ENCODE measurements around the gene ZNF254. TPM values are rescaled to one million over a fixed set of nuclear protein-coding genes. Genes with fewer than 3 reads are reported as not detected.

ZNF254 gene
- total and polyA plus RNA-seq, 3 experiments from 2014 or later = 6.8 to 9.7 (median 7.3) TPM

- H3K9me3 Mint-ChIP-seq = no peaks in the 10 kb centered on the region
- POLR2A ChIA-PET = no interaction called here
- Histone ChIP-seq H3K27me3 (ENCODE audit: insufficient read depth, low read length, poor library complexity, severe bottlenecking) (no peaks in the 10 kb centered on the region), H3K27ac (ENCODE audit: low read depth, low read length) (no peak overlapping the region), H3K4me1 (ENCODE audit: insufficient read depth, low read length) (no peaks in the 10 kb centered on the region), H3K36me3 (ENCODE audit: insufficient read depth, low read length) (peaks cover 48% of the 10 kb centered on the region), H3K4me3 (ENCODE audit: low read length) (no peak overlapping the region), H3K9me3 (ENCODE audit: low read length) (no peaks in the 10 kb centered on the region)
- H3K4me3 Mint-ChIP-seq = no peak overlapping the region
- DNase-seq = no peak
- H3K4me1 Mint-ChIP-seq = peaks cover 0 to 4% (median 2%) of the 10 kb centered on the region in 3 donors
- peaks cover 34 to 86% (median 53%) of the 10 kb centered on the region in 3 donors for H3K36me3 Mint-ChIP-seq
- no peaks in the 10 kb centered on the region for H3K27me3 Mint-ChIP-seq
- H3K27ac Mint-ChIP-seq = peak overlapping the region in 2 of 8 donors; percentile 3 to 66
- CTCF ChIA-PET = no interaction called here
These were observed 33.4 kb upstream of the ZNF254 start for GRCh38 chr19:24053601-24054000.

- H3K36me3 ChIP-seq (ENCODE audit: insufficient read depth, low read length) = peaks cover 43% of the 10 kb centered on the region
- peak overlapping the region in 3 of 8 donors; percentile 3 to 66 (median 38) for H3K27ac Mint-ChIP-seq
- H3K9me3 Mint-ChIP-seq = no peaks in the 10 kb centered on the region
- no peaks in the 10 kb centered on the region for H3K27me3 Mint-ChIP-seq
- no peaks in the 10 kb centered on the region for H3K4me1 ChIP-seq (ENCODE audit: insufficient read depth, low read length)
- H3K4me3 ChIP-seq (ENCODE audit: low read length) = no peak overlapping the region
- H3K4me3 Mint-ChIP-seq = no peak overlapping the region
- ChIA-PET CTCF (no interaction called here), POLR2A (no interaction called here)
- H3K36me3 Mint-ChIP-seq = peaks cover 31 to 87% (median 54%) of the 10 kb centered on the region in 3 donors
- no peak overlapping the region for H3K27ac ChIP-seq (ENCODE audit: low read depth, low read length)
- DNase-seq = no peak
- H3K27me3 ChIP-seq (ENCODE audit: insufficient read depth, low read length, poor library complexity, severe bottlenecking) = no peaks in the 10 kb centered on the region
- H3K9me3 ChIP-seq (ENCODE audit: low read length) = no peaks in the 10 kb centered on the region
- peaks cover 0 to 3% (median 3%) of the 10 kb centered on the region in 3 donors for H3K4me1 Mint-ChIP-seq
These were observed 32.7 kb upstream of the ZNF254 start for GRCh38 chr19:24054044-24054935.

GRCh38 chr19:24055548-24055947, 31.4 kb upstream of the ZNF254 start:
- H3K4me3 ChIP-seq (ENCODE audit: low read length) = no peak overlapping the region
- ChIA-PET POLR2A (no interaction called here), CTCF (no interaction called here)
- H3K4me1 ChIP-seq (ENCODE audit: insufficient read depth, low read length) = no peaks in the 10 kb centered on the region
- H3K9me3 ChIP-seq (ENCODE audit: low read length) = no peaks in the 10 kb centered on the region
- H3K27me3 ChIP-seq (ENCODE audit: insufficient read depth, low read length, poor library complexity, severe bottlenecking) = no peaks in the 10 kb centered on the region
- Mint-ChIP-seq H3K27me3 (no peaks in the 10 kb centered on the region), H3K27ac (peak overlapping the region in 3 of 8 donors; percentile 25 to 43 (median 39)), H3K4me1 (peaks cover 0 to 4% (median 3%) of the 10 kb centered on the region in 3 donors), H3K4me3 (peak overlapping the region in 1 of 7 donors; percentile 42), H3K36me3 (peaks cover 22 to 88% (median 52%) of the 10 kb centered on the region in 3 donors), H3K9me3 (no peaks in the 10 kb centered on the region)
- H3K27ac ChIP-seq (ENCODE audit: low read depth, low read length) = no peak overlapping the region
- DNase-seq = no peak
- H3K36me3 ChIP-seq (ENCODE audit: insufficient read depth, low read length) = peaks cover 39% of the 10 kb centered on the region

- no peak for DNase-seq
- no peaks in the 10 kb centered on the region for H3K27me3 ChIP-seq (ENCODE audit: insufficient read depth, low read length, poor library complexity, severe bottlenecking)
- Mint-ChIP-seq H3K36me3 (peaks cover 13 to 83% (median 41%) of the 10 kb centered on the region in 3 donors), H3K27ac (peak overlapping the region in 1 of 8 donors; percentile 48), H3K4me3 (no peak overlapping the region), H3K4me1 (peaks cover 0 to 4% (median 3%) of the 10 kb centered on the region in 3 donors), H3K27me3 (no peaks in the 10 kb centered on the region), H3K9me3 (no peaks in the 10 kb centered on the region)
- CTCF ChIA-PET = no interaction called here
- no peaks in the 10 kb centered on the region for H3K9me3 ChIP-seq (ENCODE audit: low read length)
- H3K4me1 ChIP-seq (ENCODE audit: insufficient read depth, low read length) = no peaks in the 10 kb centered on the region
- POLR2A ChIA-PET = no interaction called here
- no peak overlapping the region for H3K4me3 ChIP-seq (ENCODE audit: low read length)
- no peak overlapping the region for H3K27ac ChIP-seq (ENCODE audit: low read depth, low read length)
- peaks cover 25% of the 10 kb centered on the region for H3K36me3 ChIP-seq (ENCODE audit: insufficient read depth, low read length)
These were observed 29.8 kb upstream of the ZNF254 start for GRCh38 chr19:24057144-24057543.

GRCh38 chr19:24059563-24060295, 27.3 kb upstream of the ZNF254 start:
- Histone ChIP-seq H3K4me1 (ENCODE audit: insufficient read depth, low read length) (no peaks in the 10 kb centered on the region), H3K9me3 (ENCODE audit: low read length) (no peaks in the 10 kb centered on the region), H3K27me3 (ENCODE audit: insufficient read depth, low read length, poor library complexity, severe bottlenecking) (no peaks in the 10 kb centered on the region), H3K4me3 (ENCODE audit: low read length) (no peak overlapping the region), H3K27ac (ENCODE audit: low read depth, low read length) (no peak overlapping the region), H3K36me3 (ENCODE audit: insufficient read depth, low read length) (peaks cover 10% of the 10 kb centered on the region)
- Mint-ChIP-seq H3K4me1 (peaks cover 0 to 4% (median 3%) of the 10 kb centered on the region in 3 donors), H3K9me3 (no peaks in the 10 kb centered on the region), H3K36me3 (peaks cover 7 to 60% (median 26%) of the 10 kb centered on the region in 3 donors), H3K27ac (no peak overlapping the region), H3K27me3 (no peaks in the 10 kb centered on the region), H3K4me3 (no peak overlapping the region)
- ChIA-PET POLR2A (no interaction called here), CTCF (no interaction called here)
- DNase-seq = no peak

GRCh38 chr19:24060687-24061356, 26.2 kb upstream of the ZNF254 start:
- no peak overlapping the region for H3K4me3 Mint-ChIP-seq
- H3K9me3 Mint-ChIP-seq = no peaks in the 10 kb centered on the region
- DNase-seq = no peak
- peak overlapping the region in 3 of 8 donors; percentile 7 to 24 (median 10) for H3K27ac Mint-ChIP-seq
- H3K27me3 Mint-ChIP-seq = no peaks in the 10 kb centered on the region
- H3K4me1 Mint-ChIP-seq = peaks cover 0 to 4% (median 3%) of the 10 kb centered on the region in 3 donors
- H3K36me3 Mint-ChIP-seq = peaks cover 5 to 63% (median 22%) of the 10 kb centered on the region in 3 donors
- no peaks in the 10 kb centered on the region for H3K27me3 ChIP-seq (ENCODE audit: insufficient read depth, low read length, poor library complexity, severe bottlenecking)
- ChIA-PET CTCF (no interaction called here), POLR2A (no interaction called here)
- H3K36me3 ChIP-seq (ENCODE audit: insufficient read depth, low read length) = peaks cover 9% of the 10 kb centered on the region
- H3K27ac ChIP-seq (ENCODE audit: low read depth, low read length) = no peak overlapping the region
- H3K9me3 ChIP-seq (ENCODE audit: low read length) = no peaks in the 10 kb centered on the region
- H3K4me3 ChIP-seq (ENCODE audit: low read length) = no peak overlapping the region
- no peaks in the 10 kb centered on the region for H3K4me1 ChIP-seq (ENCODE audit: insufficient read depth, low read length)

- Mint-ChIP-seq H3K4me1 (peaks cover 0 to 4% (median 3%) of the 10 kb centered on the region in 3 donors), H3K4me3 (no peak overlapping the region), H3K27ac (peak overlapping the region in 2 of 8 donors; percentile 28 to 35), H3K36me3 (peaks cover 4 to 61% (median 26%) of the 10 kb centered on the region in 3 donors), H3K27me3 (no peaks in the 10 kb centered on the region), H3K9me3 (no peaks in the 10 kb centered on the region)
- Histone ChIP-seq H3K36me3 (ENCODE audit: insufficient read depth, low read length) (no peaks in the 10 kb centered on the region), H3K27me3 (ENCODE audit: insufficient read depth, low read length, poor library complexity, severe bottlenecking) (no peaks in the 10 kb centered on the region), H3K27ac (ENCODE audit: low read depth, low read length) (no peak overlapping the region), H3K4me3 (ENCODE audit: low read length) (no peak overlapping the region), H3K9me3 (ENCODE audit: low read length) (no peaks in the 10 kb centered on the region), H3K4me1 (ENCODE audit: insufficient read depth, low read length) (no peaks in the 10 kb centered on the region)
- ChIA-PET POLR2A (no interaction called here), CTCF (no interaction called here)
- DNase-seq = no peak
These were observed 24.8 kb upstream of the ZNF254 start for GRCh38 chr19:24062190-24062589.

Data from CD8-positive, alpha-beta memory T cell (primary cell).